GM18867 (cell line): ENCODE data around the gene DYNLT4.
A peak's percentile ranks its signal among the peaks of the same experiment; 100 is the strongest.
"Not testable (repeated sequence)": the region's sequence is repeated elsewhere in the genome, so short reads cannot be mapped to it uniquely, and the experiment has no call there.

ENCODE experiments used
- ATAC-seq: cut with Tn5 transposase; IDR thresholded peaks from one replicate; pipeline ENCODE4 v1.9.1; 2021; ENCODE audit warnings: mild to moderate bottlenecking, moderate library complexity; ENCODE audit not compliant: unreplicated experiment

Gene DYNLT4

GRCh38 chr1:44806704-44807363 is at the start of gene DYNLT4:
TSS of gene DYNLT4 (minus strand) at chr1:44807351. CDS start at chr1:44806668, 683 bp downstream.
- no peak for ATAC-seq

GRCh38 chr1:44855742-44856141 is 48.6 kb upstream of the DYNLT4 start:
- ATAC-seq: no peak

GRCh38 chr1:44854970-44855369 is 47.8 kb upstream of the DYNLT4 start:
- ATAC-seq: no peak

- ATAC-seq: no peak
Observed at GRCh38 chr1:44853201-44853600, 46.0 kb upstream of the DYNLT4 start.

- ATAC-seq: no peak
Observed at GRCh38 chr1:44851308-44851707, 44.2 kb upstream of the DYNLT4 start.

- ATAC-seq: no peak
Observed at GRCh38 chr1:44849575-44850132, 42.5 kb upstream of the DYNLT4 start.

GRCh38 chr1:44848456-44849181 is 41.5 kb upstream of the DYNLT4 start:
- no peak for ATAC-seq

- ATAC-seq: no peak
Observed at GRCh38 chr1:44847845-44848244, 40.7 kb upstream of the DYNLT4 start.

- ATAC-seq: no peak
Observed at GRCh38 chr1:44846985-44847384, 39.8 kb upstream of the DYNLT4 start.

GRCh38 chr1:44842862-44843655 is 35.9 kb upstream of the DYNLT4 start, which contains the start of gene PTCH2:
TSS of gene PTCH2 (minus strand) at chr1:44843253. CDS start at chr1:44842932, 321 bp downstream.
- ATAC-seq: no peak

- ATAC-seq: no peak
Observed at GRCh38 chr1:44842486-44842861, 35.3 kb upstream of the DYNLT4 start.

GRCh38 chr1:44839576-44839975 is 32.4 kb upstream of the DYNLT4 start:
- no peak for ATAC-seq

- not testable (repeated sequence) for ATAC-seq
Observed at GRCh38 chr1:44838294-44838693, 31.1 kb upstream of the DYNLT4 start.

GRCh38 chr1:44835738-44836675 is 28.9 kb upstream of the DYNLT4 start:
- ATAC-seq: peak; percentile 54

GRCh38 chr1:44834328-44834727 is 27.2 kb upstream of the DYNLT4 start:
- ATAC-seq: no peak

GRCh38 chr1:44832056-44832705 is 25.0 kb upstream of the DYNLT4 start:
- no peak for ATAC-seq

- ATAC-seq: no peak
Observed at GRCh38 chr1:44831516-44831915, 24.4 kb upstream of the DYNLT4 start.

GRCh38 chr1:44830900-44831304 is 23.8 kb upstream of the DYNLT4 start:
- ATAC-seq: no peak

GRCh38 chr1:44829506-44830384 is 22.6 kb upstream of the DYNLT4 start:
- no peak for ATAC-seq
